Activated gamma-delta T cell treated with Interleukin-2 at 50 U/mL for 16 hours (primary cell): ENCODE results near the gene IKZF2.

Source experiments
- DNase-seq: peaks from one replicate; pipeline ENCODE4 v3.0.0-alpha.2; 2020

Gene IKZF2

GRCh38 chr2:212949786-212950185, 201.6 kb downstream of the IKZF2 start:
- DNase-seq: no peak
